ENCODE data around the gene ACAN.

ACAN gene

GRCh38 chr15:88803241-88803919 lies at the start of gene ACAN:
TSS of gene ACAN (plus strand) at chr15:88803436. CDS start at chr15:88836207, 32,771 bp downstream.
- no peak for DNase-seq (ENCODE audit: low read depth)

GRCh38 chr15:88756521-88756920 lies 46.7 kb upstream of the ACAN start:
- DNase-seq (ENCODE audit: low read depth) = no peak

GRCh38 chr15:88756921-88757320 lies 46.3 kb upstream of the ACAN start:
- no peak for DNase-seq (ENCODE audit: low read depth)

GRCh38 chr15:88759872-88760271 lies 43.4 kb upstream of the ACAN start:
- DNase-seq (ENCODE audit: low read depth) = no peak

- DNase-seq (ENCODE audit: low read depth) = no peak
These were observed 38.8 kb upstream of the ACAN start for GRCh38 chr15:88764448-88764847.

GRCh38 chr15:88765212-88765611 lies 38.0 kb upstream of the ACAN start:
- no peak for DNase-seq (ENCODE audit: low read depth)

GRCh38 chr15:88769161-88769971 lies 33.9 kb upstream of the ACAN start:
- no peak for DNase-seq (ENCODE audit: low read depth)

- no peak for DNase-seq (ENCODE audit: low read depth)
These were observed 27.5 kb upstream of the ACAN start for GRCh38 chr15:88775776-88776175.

- no peak for DNase-seq (ENCODE audit: low read depth)
These were observed 26.6 kb upstream of the ACAN start for GRCh38 chr15:88776646-88777045.

GRCh38 chr15:88779944-88780343 lies 23.3 kb upstream of the ACAN start:
- DNase-seq (ENCODE audit: low read depth) = no peak

- DNase-seq (ENCODE audit: low read depth) = no peak
These were observed 20.8 kb upstream of the ACAN start for GRCh38 chr15:88782465-88782864.

- DNase-seq (ENCODE audit: low read depth) = no peak
These were observed 18.0 kb upstream of the ACAN start for GRCh38 chr15:88785217-88785616.

- DNase-seq (ENCODE audit: low read depth) = no peak
These were observed 15.2 kb upstream of the ACAN start for GRCh38 chr15:88788036-88788435.

- no peak for DNase-seq (ENCODE audit: low read depth)
These were observed 14.4 kb upstream of the ACAN start for GRCh38 chr15:88788816-88789215.

GRCh38 chr15:88790486-88790885 lies 12.8 kb upstream of the ACAN start:
- DNase-seq (ENCODE audit: low read depth) = no peak

- no peak for DNase-seq (ENCODE audit: low read depth)
These were observed 11.6 kb upstream of the ACAN start for GRCh38 chr15:88791637-88792036.

GRCh38 chr15:88792342-88793282 lies 10.6 kb upstream of the ACAN start:
- DNase-seq (ENCODE audit: low read depth) = no peak

GRCh38 chr15:88794001-88794400 lies 9.2 kb upstream of the ACAN start:
- no peak for DNase-seq (ENCODE audit: low read depth)

- DNase-seq (ENCODE audit: low read depth) = no peak
These were observed 5.4 kb upstream of the ACAN start for GRCh38 chr15:88797663-88798339.

- DNase-seq (ENCODE audit: low read depth) = no peak
These were observed 3.9 kb upstream of the ACAN start for GRCh38 chr15:88799341-88799740.

- no peak for DNase-seq (ENCODE audit: low read depth)
These were observed 3.2 kb upstream of the ACAN start for GRCh38 chr15:88800026-88800425.

GRCh38 chr15:88800738-88801137 lies 2.5 kb upstream of the ACAN start:
- no peak for DNase-seq (ENCODE audit: low read depth)
